Transverse colon (tissue), 4 donors: ENCODE results near the gene LGALS1.

ENCODE experiments used
- CTCF ChIP-seq, 5 experiments: fragments of 200-600 bp in 3 of 5; fragments of 450-650 bp in 2 of 5; sonication (generic) in 3 of 5; IDR thresholded peaks; 1 replicate in 2 of 5; 2 replicates in 3 of 5; pipeline ENCODE4 v1.5.1; 2016 to 2017; ENCODE audit warnings: antibody characterized with exemption in 5 of 5, inconsistent platforms in 3 of 5, mild to moderate bottlenecking in 2 of 5, moderate library complexity in 1 of 5
- POLR2A ChIP-seq: fragments of 450-650 bp; IDR thresholded peaks from one replicate; pipeline ENCODE4 v1.6.1; 2016; ENCODE audit warnings: antibody characterized with exemption, mild to moderate bottlenecking, moderate library complexity
- POLR2AphosphoS5 ChIP-seq, 3 donors: sonication (generic); formaldehyde crosslinking; IDR thresholded peaks; one replicate each; pipeline ENCODE4 v1.6.1; 2016; ENCODE audit warnings: antibody characterized with exemption in 3 of 3

- TF ChIP-seq CTCF (IDR thresholded peaks at IDR 0.05) (no peak), POLR2A (peak; percentile 72), POLR2AphosphoS5 (IDR thresholded peaks at IDR 0.05) (peak; percentile 40 to 81 (median 76))
Observed at GRCh38 chr22:37659066-37659896, 16.2 kb upstream of the LGALS1 start.
